GM12892 (cell line): ENCODE measurements around the gene RBM19.

Experiments used
- POLR2A ChIP-seq: IDR thresholded peaks from 2 replicates; pipeline ENCODE4 v1.6.1; 2011; ENCODE audit warnings: low read depth, low read length, control low read depth
- POLR2AphosphoS5 ChIP-seq: IDR thresholded peaks from 2 replicates; pipeline ENCODE4 v1.6.1; 2011; ENCODE audit warnings: low read depth, low read length, control low read depth

DNA sequence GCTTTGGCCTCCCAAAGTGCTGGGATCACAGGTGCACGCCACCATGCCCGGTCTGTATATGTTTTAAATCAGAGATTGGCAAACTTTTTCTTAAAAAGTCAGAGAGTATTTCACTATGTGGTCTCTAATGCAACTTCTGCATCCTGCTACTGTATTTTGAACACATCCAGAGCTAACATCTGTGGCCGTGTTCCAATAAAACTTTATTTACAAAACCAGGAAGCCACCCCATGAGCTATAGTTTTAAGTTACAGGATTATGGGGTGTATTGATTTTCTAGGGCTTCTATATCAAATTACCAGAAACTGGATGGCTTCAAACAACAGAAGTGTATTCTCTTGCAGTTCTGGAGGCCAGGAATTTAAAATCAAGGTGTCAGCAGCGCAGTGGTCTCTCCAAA, 5.3 kb upstream of the RBM19 start:
- no peak for TF ChIP-seq POLR2A
- no peak for TF ChIP-seq POLR2AphosphoS5
